Measurements from ENCODE around the gene ELL2. TPM values are rescaled to one million over a fixed set of nuclear protein-coding genes. Genes with fewer than 3 reads are reported as not detected.
"Not testable (repeated sequence)": the region's sequence is repeated elsewhere in the genome, so short reads cannot be mapped to it uniquely, and the experiment has no call there.

ELL2 gene
- total RNA-seq, 1 donor from 2014 or later = 7.8 TPM

DNA sequence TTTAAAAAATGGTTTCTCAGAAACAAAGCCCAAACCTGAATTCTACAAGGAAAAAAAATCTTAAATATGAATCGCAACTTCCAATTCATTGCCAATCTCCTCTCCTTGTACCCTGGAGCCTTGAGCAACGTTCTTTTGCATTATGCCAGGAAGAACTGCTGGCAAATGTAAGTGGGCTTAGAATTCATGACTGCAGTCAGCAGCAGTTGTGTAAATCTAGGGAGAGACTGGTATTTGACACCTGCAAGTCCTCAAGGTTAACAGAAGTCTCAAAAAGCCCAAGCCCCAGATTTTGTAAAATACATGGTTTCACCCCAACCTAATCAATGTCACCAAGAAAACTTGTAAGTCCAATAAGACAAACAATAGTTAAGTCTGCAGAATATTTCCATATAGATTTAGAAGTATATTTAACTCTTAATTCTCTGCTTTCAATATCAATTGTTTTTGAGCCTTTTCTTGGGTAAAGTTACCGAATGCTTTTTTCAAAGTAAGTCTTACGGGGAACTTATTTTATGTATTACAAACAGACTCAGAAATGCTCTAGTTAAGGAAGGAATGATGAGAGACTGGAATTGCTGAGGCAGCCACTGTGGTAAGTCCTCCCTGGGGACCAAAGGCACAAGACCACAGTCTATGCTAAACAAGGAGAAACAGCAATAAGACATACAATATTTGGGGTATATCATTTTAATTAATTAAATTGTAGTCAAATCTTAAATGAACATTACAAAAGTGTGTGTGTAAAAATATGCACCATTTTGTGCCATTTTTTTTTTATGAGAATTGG is 31.3 kb downstream of the ELL2 start:
- DNase-seq = no peak

GRCh38 chr5:95928724-95929253 is 32.9 kb downstream of the ELL2 start:
- DNase-seq = no peak

GRCh38 chr5:95927927-95928723 is 33.5 kb downstream of the ELL2 start:
- no peak for DNase-seq

DNA sequence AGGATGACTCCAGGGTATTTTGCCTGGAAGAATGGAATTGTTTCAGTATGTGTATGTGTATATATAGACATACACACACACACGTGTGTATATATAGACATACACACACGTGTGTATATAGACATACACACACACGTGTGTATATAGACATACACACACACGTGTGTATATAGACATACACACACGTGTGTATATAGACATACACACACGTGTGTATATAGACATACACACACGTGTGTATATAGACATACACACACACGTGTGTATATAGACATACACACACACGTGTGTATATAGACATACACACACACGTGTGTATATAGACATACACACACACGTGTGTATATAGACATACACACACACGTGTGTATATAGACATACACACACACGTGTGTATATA is 34.4 kb downstream of the ELL2 start:
- not testable (repeated sequence) for DNase-seq

DNA sequence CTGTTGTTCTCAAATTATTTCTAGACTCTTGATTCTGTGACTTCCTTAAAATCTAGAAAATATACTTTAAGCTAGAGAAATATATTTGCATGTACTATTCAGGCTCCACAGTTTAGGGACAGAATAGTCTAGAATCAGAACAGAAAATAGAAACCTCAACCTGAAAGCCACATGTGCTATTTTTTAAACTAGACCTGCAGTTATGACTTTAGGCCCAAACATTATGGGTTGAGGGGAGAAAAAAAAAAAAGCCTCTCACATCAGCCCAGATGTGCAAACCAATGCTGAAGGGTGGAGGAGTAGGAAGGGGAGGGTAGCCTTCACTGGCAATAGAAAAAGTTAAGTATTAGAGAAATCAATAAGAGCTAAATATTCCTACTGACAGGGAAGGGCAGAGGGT is 35.7 kb downstream of the ELL2 start:
- no peak for DNase-seq

GRCh38 chr5:95925378-95925744 is 36.3 kb downstream of the ELL2 start:
- no peak for DNase-seq

- no peak for DNase-seq
These were observed 36.8 kb downstream of the ELL2 start for GRCh38 chr5:95924720-95925377.

DNA sequence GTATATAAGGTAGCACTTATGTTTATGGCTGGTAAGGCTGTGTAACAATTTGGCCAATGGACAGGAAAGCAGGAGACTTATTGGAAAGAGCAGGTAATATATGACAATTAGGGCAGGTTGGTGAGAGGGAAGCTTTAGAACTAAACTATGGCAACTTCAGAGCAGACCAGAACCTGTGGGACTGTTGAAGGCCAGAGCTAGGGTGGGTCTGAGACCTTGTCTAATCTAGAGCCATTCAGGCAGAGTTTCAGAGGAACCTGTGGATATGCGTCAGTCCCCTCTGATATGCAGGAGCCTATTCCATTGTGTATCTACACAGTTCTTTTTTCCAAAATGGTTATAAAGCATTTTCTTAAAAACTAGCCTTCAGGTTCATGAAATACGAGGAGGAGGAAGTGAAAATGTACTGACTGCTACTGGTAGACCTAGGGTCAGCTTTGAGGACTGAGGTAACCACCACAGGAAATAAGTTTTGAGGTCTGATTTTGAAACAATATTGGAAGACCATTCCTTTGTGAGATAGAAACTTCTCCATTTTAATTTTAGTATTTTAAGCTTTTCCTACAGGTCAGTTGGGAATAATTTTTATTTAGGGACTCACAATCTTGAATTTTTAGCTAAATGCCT is 37.6 kb downstream of the ELL2 start:
- DNase-seq = no peak

DNA sequence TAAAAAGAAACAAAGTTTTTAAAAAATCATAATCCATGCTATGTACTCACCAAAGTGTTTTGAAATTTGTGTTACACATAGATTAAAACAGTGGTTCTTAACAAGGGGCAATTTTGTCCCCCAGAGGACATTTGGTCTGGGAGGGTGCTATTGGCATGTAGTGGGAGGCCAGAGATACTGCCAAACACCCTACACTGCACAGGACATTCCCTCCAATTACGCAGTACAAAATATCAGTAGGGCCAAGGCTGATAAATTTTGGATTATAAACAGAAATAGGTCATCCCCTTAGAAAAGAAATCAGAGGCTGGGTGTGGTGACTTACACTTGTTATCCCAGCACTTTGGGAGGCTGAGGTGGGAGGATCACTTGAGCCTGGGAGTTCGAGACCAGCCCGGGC is 38.9 kb downstream of the ELL2 start:
- DNase-seq = no peak

DNA sequence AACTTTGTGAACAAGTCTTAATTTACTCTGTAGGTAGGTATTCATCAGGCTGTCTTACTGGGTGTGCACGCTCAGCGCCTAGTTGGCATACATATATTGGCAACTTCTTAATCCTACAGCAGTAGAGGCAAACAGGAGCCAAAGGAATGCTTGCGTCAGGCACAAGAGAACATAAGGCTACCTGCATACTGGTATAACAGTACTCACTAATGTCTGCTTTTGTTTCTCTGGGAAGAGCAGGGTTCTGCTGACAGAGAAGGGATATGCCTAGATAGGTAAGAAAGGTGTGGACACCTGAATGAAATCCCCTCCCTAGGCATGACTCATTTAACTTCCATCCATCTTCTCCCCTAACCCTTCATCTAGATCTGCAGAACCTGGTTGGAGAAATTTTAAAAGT is 40.1 kb downstream of the ELL2 start:
- DNase-seq = no peak

DNA sequence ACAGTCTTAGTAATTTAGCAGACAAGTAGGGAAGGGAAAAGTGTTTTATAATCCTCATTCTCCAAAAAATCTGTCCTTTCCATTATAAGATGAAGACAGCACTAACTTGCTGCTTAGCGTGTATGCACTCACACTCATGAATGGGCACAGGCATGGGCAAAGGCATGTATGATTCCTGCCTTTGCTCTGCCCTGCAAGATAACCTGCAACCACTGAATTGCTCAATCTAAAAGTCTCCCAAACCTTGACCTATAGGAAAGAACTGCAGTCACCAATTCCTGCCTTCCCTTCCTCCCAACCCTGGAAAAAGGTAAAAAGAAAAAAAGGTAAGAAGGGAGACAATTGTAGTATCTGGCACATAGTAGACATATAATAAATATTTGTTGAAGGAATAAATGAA is 40.8 kb downstream of the ELL2 start:
- DNase-seq = no peak

DNA sequence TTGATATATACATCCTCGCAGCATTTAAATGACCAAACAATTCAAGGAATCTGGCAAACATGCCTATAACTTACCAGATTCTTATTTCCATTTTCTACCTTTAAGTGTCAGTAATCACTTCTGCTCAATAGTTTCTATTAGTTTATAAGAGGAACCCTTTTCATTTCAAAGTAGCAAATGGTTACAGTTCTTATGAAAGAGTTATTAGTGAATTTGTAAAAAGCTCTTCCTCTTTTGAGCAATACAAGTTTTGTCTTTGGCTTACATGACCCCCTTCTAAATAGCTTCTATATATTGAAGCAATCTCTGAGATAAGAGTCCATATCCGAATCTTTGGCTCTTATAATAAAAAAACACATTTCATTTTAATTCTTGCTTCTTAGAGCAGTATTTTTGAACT is 42.0 kb downstream of the ELL2 start:
- DNase-seq = no peak

DNA sequence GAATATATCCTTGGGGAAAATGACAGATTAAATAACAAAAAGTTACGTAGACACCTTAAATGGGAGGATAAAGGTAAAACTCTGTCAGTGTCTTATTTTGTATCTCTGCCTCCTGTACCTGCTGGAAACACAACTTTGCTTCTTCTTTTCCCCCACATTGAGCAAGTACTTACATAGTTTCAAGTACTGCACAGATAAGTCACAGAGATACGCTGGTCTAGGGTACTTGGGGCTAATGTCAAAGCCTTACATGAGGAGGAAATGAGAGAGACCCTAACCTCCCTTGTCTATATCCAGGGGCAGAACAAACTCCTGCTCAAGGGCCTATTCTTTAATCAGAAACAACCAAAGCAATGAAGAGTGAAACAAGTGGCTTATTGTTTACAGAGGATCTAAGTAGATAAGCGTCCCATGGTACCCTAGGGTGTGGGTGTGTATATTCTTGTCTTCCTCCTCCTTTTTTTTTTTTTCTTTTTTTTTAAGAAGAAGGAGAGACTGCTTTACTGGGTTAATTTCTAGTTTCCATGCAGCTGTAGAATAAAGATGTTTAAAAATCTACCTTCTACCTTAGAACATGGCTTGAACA is 43.1 kb downstream of the ELL2 start:
- no peak for DNase-seq

DNA sequence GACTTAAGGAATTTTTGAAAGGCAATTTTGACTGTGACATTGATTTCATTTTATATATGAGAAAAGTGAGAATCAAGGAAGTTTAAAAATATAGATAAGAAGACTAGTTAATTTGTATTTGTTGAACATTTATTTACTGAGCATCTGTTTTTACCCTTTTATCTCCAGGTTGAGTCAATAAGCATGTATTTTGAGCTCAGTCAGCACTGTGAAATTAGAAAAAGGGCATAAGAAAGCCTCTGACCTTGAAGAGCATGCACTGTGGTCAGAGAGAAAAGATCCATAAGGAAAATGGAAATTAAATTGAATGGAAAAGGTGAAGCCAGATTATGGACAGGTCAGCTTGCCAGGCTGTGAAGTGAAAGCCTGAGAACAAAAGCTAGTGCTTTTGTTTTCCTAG is 44.4 kb downstream of the ELL2 start:
- DNase-seq = no peak

DNA sequence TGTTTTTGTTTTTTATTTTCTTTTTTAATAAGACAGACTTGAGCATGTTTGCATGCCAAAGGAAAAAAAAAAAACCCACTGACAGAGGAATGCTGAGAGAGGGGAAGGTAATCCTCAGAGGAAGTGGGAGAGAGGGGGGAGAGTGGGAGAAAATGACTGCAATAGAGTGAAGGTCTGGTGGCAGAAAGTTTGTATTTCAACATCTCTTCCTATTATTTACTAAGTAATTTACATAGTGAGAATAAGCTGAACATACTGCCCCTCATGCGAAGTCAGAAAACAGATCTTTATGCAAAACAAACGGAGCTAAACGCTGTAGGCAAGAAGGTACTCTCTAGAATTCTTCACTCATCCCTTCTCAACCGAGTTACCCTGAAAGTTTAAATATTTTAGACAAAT is 45.0 kb downstream of the ELL2 start:
- DNase-seq = no peak

DNA sequence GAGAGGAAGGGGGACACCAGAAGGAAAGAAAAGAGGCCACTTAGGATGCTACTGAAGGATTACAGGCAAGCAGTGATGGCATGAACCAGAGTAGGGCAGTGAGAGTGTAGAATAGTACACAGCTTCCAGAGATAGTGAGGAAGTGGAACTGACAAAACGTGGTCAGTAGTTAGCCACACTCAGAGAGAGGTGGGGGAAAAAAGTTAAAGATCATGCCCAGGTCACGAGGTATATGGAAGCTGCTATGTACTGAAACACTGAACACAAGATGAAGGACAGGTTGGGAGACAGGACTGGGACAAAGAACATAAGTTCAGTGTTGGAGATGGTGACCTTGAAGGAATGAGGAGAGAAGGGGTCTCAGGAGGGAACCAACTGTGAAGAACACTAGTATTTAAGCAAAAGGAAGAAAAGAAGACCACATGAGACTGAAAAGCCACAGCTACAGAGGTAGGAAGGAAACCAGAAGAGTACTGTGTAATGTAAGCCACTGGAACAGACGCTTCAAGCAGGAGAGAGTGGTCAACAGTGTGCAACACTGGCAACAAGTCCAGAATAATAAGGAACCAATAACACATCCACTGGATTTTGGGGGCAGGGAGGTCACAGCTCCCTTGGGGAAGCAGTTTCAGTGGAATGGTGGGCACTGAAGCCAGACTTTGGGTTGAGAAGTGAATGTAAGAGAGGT is 45.5 kb downstream of the ELL2 start:
- DNase-seq = no peak

GRCh38 chr5:95913663-95914062 is 48.0 kb downstream of the ELL2 start:
- no peak for DNase-seq

GRCh38 chr5:95912029-95912428 is 49.6 kb downstream of the ELL2 start:
- no peak for DNase-seq

DNA sequence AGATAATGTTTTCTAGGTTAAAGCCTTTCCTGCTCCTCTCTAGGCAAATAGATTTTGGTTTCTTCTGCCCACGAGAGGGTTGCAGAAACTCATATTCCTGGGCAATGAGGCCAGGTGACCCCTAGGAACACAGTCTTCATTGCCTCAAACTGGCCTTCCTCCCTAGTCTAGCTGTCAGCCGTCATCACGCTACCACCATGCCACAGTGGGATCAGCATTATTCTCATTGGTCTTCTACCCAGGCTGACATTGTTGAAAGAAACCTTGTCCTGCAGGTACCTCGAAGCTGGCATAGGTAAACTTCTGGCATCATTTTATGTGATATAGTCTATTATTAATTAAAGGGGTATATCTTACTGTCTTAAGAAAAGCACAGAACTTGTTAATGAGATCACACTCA is 51.1 kb downstream of the ELL2 start:
- no peak for DNase-seq

DNA sequence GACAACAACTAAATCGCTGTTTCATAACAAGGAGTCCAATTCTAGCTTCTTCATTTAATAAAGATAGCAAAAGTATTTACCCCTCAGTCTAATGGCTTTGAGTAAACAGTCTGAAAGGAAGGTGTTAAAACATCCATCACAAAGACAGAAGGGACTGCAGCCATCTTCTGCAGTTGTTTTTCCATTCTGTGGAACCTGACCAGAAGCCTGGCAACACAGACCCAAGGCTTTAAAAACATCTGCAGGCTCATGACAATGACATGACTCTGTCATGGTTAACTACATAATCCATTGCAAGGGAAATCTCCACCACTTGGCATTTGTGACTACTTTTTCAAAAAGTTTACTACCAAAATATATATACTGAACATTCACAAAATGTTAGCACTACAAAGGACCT is 51.9 kb downstream of the ELL2 start:
- DNase-seq = no peak

- DNase-seq = no peak
These were observed 52.9 kb downstream of the ELL2 start for GRCh38 chr5:95908799-95909198.
